Activated CD4-positive, alpha-beta T cell treated with anti-CD3 and anti-CD28 coated beads, Interleukin-2, amount 10 ng/mL, durations not matched to agents 7 days and 5 days (primary cell): ENCODE results near the gene PMS1. TPM values are rescaled to one million over a fixed set of nuclear protein-coding genes. Genes with fewer than 3 reads are reported as not detected.

ENCODE experiments used
- CTCF ChIA-PET: fragments of 350-600 bp; sonication (Branson Sonifier 250); formaldehyde crosslinking; loops from one replicate; lab custom pipeline; 2021; ENCODE audit warnings: antibody characterized with exemption; lab: Charles Lee
- POLR2A ChIA-PET: fragments of 350-600 bp; sonication (Branson Sonifier 250); formaldehyde crosslinking; loops from one replicate; lab custom pipeline; 2021; ENCODE audit warnings: antibody characterized with exemption; lab: Charles Lee
- DNase-seq: peaks from one replicate; pipeline ENCODE4 v3.0.0-alpha.2; 2020
- H3K27ac Mint-ChIP-seq: one replicate; pipeline ENCODE4 v1.8.0; 2021; ENCODE audit warnings: mild to moderate bottlenecking, moderate library complexity, mixed read lengths
- H3K27me3 Mint-ChIP-seq: one replicate; pipeline ENCODE4 v1.8.0; 2021; ENCODE audit warnings: mixed read lengths
- H3K36me3 Mint-ChIP-seq: one replicate; pipeline ENCODE4 v1.8.0; 2021; ENCODE audit warnings: low read depth, mixed read lengths
- H3K4me1 Mint-ChIP-seq: one replicate; pipeline ENCODE4 v1.8.0; 2021; ENCODE audit warnings: mixed read lengths
- H3K4me3 Mint-ChIP-seq: one replicate; pipeline ENCODE4 v1.8.0; 2021; ENCODE audit warnings: mild to moderate bottlenecking, moderate library complexity, mixed read lengths
- H3K9me3 Mint-ChIP-seq: one replicate; pipeline ENCODE4 v1.8.0; 2021; ENCODE audit warnings: mixed read lengths
- total RNA-seq, 2 experiments: library from RNA; stranded (reverse); gene quantifications; one replicate each; pipeline ENCODE4 v1.2.3, GENCODE V29; 2021

PMS1 gene
- total RNA-seq, 2 experiments from 2014 or later = 26.7 to 35.0 TPM

DNA sequence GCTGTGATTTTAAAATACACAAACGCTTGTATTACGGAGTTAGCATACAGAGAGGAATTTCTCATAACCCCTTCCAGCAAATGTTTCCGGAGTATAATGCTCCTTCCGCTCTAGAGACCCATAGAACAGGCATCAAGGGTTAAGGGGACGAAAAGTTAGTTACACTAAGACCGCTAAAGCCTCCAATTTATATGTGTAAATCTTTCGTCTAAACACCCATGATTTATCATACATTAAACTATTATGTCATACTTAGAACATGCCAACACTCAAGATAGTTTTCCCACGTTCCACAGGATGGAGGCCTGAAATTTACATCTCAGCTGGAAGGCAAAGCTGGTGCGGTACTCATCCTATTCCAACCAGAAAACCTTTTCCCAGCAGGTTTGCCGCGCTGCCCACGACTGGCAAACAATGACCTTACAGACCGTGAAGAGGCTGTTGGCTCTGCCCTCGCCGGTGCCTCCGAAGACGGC lies 761 bp upstream of the PMS1 start:
- Mint-ChIP-seq H3K27me3 (no peaks in the 10 kb centered on the region), H3K9me3 (no peaks in the 10 kb centered on the region), H3K4me1 (peaks cover 51% of the 10 kb centered on the region), H3K27ac (peak overlapping the region; percentile 98), H3K4me3 (peak overlapping the region; percentile 96), H3K36me3 (peaks cover 63% of the 10 kb centered on the region)
- ChIA-PET POLR2A (no interaction called here), CTCF (interaction anchor here (0.9 to 2.8 kb wide), 5 partner anchors 11 to 122 kb away, joined by 3 to 12 read pairs (median 5); partner anchors contain the start of genes ASNSD1 and OSGEPL1)
- DNase-seq = peak; percentile 18

DNA sequence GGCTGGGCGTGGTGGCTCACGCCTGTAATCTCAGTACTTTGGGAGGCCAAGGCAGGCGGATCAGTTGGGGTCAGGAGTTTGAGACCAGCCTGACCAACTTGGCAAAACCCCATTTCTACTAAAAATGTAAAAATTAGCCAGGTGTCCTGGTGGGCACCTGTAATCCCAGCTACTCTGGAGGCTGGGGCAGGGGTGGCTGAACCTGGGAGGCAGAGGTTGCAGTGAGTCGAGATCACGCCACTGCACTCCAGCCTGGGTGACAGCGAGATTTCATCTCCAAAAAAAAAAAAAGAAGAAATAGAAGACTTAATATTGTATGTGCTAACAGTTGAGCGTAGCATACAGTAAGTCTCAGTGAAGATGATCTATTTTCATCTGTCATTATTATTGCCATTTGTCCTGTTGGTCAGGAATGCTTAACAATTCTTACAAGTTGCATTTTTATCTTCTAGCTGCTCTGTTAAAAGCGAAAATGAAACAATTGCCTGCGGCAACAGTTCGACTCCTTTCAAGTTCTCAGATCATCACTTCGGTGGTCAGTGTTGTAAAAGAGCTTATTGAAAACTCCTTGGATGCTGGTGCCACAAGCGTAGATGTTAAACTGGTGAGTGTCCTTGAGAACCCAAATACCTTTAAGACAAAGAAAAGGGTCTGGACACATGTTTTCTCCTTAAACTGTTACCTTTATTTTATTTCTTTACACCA lies 7.2 kb downstream of the PMS1 start:
- H3K27ac Mint-ChIP-seq = peak overlapping the region; percentile 82
- peak; percentile 11 for DNase-seq
- no peaks in the 10 kb centered on the region for H3K27me3 Mint-ChIP-seq
- H3K4me3 Mint-ChIP-seq = peak overlapping the region; percentile 44
- H3K36me3 Mint-ChIP-seq = peaks cover 38% of the 10 kb centered on the region
- POLR2A ChIA-PET = no interaction called here
- CTCF ChIA-PET = interaction anchor here (0.7 to 1.6 kb wide), 5 partner anchors 11 to 279 kb away, joined by 3 to 4 read pairs (median 3); partner anchors contain the start of gene OSGEPL1
- H3K9me3 Mint-ChIP-seq = no peaks in the 10 kb centered on the region
- peaks cover 20% of the 10 kb centered on the region for H3K4me1 Mint-ChIP-seq

DNA sequence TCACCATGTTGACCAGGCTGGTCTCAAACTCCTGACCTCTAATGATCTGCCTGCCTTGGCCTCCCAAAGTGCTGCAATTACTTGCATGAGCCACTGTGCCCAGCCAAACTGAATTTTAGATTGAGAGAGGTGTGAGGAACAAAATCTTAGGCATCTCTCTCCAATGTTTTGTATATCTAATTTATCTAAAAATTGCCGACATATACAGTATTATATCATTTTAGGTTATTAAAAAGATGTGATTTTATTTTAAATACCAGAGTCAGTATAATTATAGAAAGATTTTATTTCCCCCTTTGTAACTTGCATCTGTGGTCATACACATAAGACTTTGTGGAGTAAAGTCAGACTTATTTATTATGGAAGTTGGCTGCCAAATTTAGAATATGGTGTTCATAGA lies 10.1 kb downstream of the PMS1 start:
- Mint-ChIP-seq H3K36me3 (peaks cover 39% of the 10 kb centered on the region), H3K27ac (no peak overlapping the region), H3K4me3 (no peak overlapping the region), H3K27me3 (no peaks in the 10 kb centered on the region), H3K4me1 (peaks cover 18% of the 10 kb centered on the region), H3K9me3 (no peaks in the 10 kb centered on the region)
- POLR2A ChIA-PET = no interaction called here
- CTCF ChIA-PET = no interaction called here
- no peak for DNase-seq

DNA sequence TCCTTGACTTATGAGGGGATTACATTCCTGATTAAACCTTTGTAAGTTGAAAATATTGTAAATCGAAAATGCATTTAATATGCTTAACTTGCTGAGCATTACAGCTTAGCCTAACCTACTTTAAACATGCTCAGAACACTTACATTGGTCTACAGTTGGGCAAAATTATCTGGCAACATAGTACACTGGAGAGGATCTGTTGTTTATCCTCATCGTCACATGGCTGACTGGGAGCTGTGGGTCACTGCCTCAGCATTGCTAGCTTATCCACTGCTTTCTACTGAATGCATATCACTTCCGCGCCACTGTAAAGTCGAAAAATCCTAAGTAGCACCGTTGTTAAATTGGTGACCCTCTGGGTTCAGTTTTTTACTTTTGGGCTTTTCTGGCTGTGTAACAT lies 13.7 kb downstream of the PMS1 start:
- CTCF ChIA-PET = interaction anchor here (0.6 to 0.7 kb wide), 2 partner anchors 139 to 370 kb away, joined by 3 to 4 read pairs; no protein-coding TSS in a partner anchor
- POLR2A ChIA-PET = no interaction called here
- peaks cover 4% of the 10 kb centered on the region for H3K4me1 Mint-ChIP-seq

DNA sequence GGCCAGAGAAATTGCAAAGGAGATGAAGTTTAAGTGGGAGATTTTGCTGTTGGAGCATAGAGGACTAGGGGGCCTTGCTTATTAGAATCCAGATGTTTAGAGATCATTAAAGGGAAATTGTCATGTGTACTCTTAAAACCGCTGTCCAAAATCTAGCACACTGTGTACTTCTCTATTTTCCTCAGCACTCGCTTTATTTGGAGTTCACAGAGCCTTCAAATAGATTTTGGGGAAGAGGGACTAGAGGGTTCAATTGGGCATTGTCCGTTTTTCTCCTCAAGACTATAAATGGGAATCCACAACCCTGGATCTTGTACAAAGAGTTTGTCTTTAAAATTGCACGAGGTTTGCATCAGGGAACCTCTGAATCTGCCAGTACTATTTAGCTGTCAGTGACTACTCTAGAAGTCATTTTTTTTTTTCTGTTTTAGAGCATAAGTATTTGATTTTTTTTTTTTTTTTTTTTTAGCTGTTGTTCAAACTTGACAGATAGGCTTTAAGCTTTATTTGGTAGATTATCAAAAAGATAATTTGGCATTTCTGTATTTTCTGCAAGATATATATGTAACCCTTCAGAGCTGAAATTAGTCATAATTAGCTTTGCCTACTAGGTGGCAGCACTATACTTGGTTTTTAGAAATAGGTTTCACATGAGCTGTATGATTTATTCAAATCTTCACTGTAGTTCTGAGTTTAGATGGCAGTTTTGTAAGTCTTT lies 14.2 kb downstream of the PMS1 start:
- CTCF ChIA-PET = interaction anchor here (0.6 to 1.0 kb wide), 4 partner anchors 11 to 371 kb away, joined by 3 to 5 read pairs (median 4); partner anchors contain the start of genes ORMDL1 and PMS1
- Mint-ChIP-seq H3K27ac (no peak overlapping the region), H3K36me3 (peaks cover 21% of the 10 kb centered on the region), H3K27me3 (no peaks in the 10 kb centered on the region), H3K9me3 (no peaks in the 10 kb centered on the region), H3K4me3 (no peak overlapping the region), H3K4me1 (peaks cover 4% of the 10 kb centered on the region)
- POLR2A ChIA-PET = no interaction called here
- no peak for DNase-seq

More for the DNA sequence above, 13.7 kb downstream of the PMS1 start:
- Mint-ChIP-seq H3K4me3 (no peak overlapping the region), H3K27ac (no peak overlapping the region), H3K36me3 (peaks cover 25% of the 10 kb centered on the region), H3K9me3 (no peaks in the 10 kb centered on the region), H3K27me3 (no peaks in the 10 kb centered on the region)
- DNase-seq = no peak

DNA sequence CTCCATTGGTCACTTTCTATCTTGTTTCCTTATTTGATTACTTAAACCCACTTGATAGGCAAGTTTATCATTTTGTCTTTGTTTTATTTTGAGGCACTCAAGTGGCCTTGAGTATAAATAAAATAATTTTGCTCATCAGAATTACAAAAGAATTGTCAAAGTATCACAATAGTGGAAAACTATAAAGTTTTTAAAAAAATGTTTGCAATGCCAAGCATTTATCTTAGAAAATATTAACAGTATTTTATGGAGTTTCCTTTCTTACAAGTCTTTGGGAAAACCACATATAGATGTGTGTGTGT lies 14.7 kb downstream of the PMS1 start:
- no peak for DNase-seq
- Mint-ChIP-seq H3K4me3 (no peak overlapping the region), H3K4me1 (peaks cover 4% of the 10 kb centered on the region), H3K36me3 (peaks cover 19% of the 10 kb centered on the region), H3K9me3 (no peaks in the 10 kb centered on the region), H3K27me3 (no peaks in the 10 kb centered on the region), H3K27ac (no peak overlapping the region)
- POLR2A ChIA-PET = no interaction called here
- CTCF ChIA-PET = interaction anchor here (0.7 to 1.0 kb wide), 2 partner anchors 10 to 15 kb away, joined by 3 to 5 read pairs; partner anchors contain the start of genes ORMDL1 and PMS1

DNA sequence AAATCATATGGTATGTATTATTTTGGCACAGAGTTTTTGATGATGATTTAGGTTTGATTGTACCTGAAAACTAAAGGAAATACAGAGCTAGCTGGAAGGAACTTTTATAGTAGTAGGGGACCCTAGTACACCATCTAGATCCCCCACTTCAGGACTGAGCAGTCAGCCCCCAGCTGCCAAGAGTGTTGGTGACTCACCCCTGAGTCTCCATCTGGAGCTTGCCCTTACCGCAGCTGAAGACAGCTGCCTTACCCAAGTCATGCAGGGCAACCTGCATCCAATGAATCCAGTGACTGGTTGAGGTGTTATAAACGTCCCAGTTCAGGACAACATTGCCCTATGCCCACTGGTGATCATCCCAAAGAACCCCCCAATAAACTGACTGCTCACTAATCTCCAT lies 15.3 kb downstream of the PMS1 start:
- ChIA-PET POLR2A (no interaction called here), CTCF (no interaction called here)
- H3K27ac Mint-ChIP-seq = no peak overlapping the region
- no peaks in the 10 kb centered on the region for H3K9me3 Mint-ChIP-seq
- H3K36me3 Mint-ChIP-seq = peaks cover 16% of the 10 kb centered on the region
- H3K4me3 Mint-ChIP-seq = no peak overlapping the region
- DNase-seq = no peak
- H3K27me3 Mint-ChIP-seq = no peaks in the 10 kb centered on the region
- H3K4me1 Mint-ChIP-seq = peaks cover 4% of the 10 kb centered on the region

DNA sequence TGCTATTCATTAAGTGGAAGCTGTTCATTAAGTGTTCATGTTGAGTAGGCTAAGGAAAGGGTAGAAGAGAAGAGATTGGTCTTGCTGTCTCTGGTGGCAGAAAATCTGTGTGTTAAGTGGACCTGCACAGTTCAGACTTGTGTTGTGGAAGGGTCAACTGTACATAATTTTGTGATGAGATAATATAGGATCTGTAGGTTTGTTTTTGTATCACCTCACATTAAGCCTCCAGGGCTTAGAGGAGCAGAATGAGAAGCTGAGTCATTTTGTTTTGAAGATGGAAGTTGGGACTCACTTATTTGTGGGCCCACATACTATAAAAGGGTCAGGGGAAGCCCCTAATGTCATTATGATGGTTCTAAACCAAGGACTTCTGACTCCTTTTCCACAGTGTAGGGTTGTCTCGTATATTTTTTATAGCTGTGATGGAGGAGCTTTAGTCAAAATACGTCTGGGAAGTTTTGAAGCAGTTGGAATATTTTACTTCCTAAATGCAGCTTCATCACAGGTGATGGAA lies 18.2 kb downstream of the PMS1 start:
- H3K4me3 Mint-ChIP-seq = no peak overlapping the region
- H3K4me1 Mint-ChIP-seq = peaks cover 4% of the 10 kb centered on the region
- no peak for DNase-seq
- H3K36me3 Mint-ChIP-seq = peaks cover 12% of the 10 kb centered on the region
- POLR2A ChIA-PET = no interaction called here
- H3K27me3 Mint-ChIP-seq = no peaks in the 10 kb centered on the region
- no peaks in the 10 kb centered on the region for H3K9me3 Mint-ChIP-seq
- H3K27ac Mint-ChIP-seq = no peak overlapping the region
- CTCF ChIA-PET = interaction anchor here (1.2 to 1.7 kb wide), 2 partner anchors 11 to 19 kb away, joined by 4 to 6 read pairs; partner anchors contain the start of genes ORMDL1 and PMS1

DNA sequence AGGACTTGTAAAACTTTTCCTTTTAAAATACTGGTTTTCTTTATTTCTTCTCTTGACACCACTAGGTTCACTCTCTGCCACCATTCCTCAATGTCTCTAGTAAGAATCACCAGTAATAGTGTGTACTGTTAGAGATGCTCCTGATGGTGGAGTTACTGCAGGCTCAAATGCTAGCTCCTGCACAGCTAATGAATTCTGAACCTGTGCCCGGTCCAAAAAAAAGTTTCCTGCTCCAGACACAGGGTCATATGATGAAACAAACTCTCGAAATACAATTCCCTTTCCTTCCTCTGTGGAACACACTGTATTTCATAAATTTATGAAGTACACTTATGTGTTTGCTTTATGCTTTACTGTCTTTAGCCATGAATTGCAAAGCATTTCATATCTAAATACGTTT lies 19.2 kb downstream of the PMS1 start:
- ChIA-PET POLR2A (no interaction called here), CTCF (interaction anchor here (1.7 kb wide), 1 partner anchor 20 kb away, joined by 6 read pairs; the partner anchor contains the start of genes ORMDL1 and PMS1)
- Mint-ChIP-seq H3K4me3 (no peak overlapping the region), H3K27me3 (no peaks in the 10 kb centered on the region), H3K4me1 (no peaks in the 10 kb centered on the region), H3K9me3 (no peaks in the 10 kb centered on the region), H3K36me3 (peaks cover 8% of the 10 kb centered on the region), H3K27ac (no peak overlapping the region)
- DNase-seq = no peak

DNA sequence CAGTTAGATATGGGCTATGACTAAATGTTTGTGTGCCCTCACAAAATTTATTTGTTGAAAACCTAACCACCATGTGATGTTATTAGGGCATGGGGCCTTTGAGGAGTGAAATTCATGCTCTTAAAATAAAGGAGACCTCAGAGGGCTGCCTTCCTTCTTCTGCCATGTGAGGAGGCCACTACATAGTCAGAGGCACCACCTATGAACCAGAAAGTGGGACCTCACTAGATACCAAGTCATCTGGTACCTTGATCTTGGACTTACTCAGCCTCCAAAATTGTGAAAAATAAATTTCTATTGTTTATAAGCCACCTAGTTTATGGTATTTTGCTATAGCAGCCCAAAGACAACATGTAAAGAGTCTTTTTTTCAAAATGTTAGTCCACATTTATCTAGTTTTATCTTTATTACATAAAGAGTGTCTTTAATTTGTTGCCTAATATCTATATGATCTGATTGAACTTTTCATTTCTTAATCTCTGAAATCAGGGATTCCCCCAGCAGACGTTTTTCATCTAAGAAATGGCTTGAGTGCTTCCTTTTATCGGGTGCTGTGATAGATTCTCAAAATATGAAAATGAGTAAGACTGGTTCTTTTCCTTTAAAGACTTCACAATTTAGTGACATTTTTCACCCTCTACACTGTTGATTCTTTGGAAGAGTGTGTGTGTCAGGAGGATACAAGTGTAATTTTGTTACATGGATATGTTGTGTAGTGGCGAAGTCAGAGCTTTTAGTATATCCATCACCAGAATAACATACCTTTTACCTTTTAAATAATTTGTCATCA lies 34.2 kb downstream of the PMS1 start:
- DNase-seq = no peak
- ChIA-PET CTCF (no interaction called here), POLR2A (no interaction called here)
- Mint-ChIP-seq H3K27ac (no peak overlapping the region), H3K4me1 (no peaks in the 10 kb centered on the region), H3K9me3 (no peaks in the 10 kb centered on the region), H3K36me3 (peaks cover 23% of the 10 kb centered on the region), H3K4me3 (no peak overlapping the region), H3K27me3 (no peaks in the 10 kb centered on the region)

DNA sequence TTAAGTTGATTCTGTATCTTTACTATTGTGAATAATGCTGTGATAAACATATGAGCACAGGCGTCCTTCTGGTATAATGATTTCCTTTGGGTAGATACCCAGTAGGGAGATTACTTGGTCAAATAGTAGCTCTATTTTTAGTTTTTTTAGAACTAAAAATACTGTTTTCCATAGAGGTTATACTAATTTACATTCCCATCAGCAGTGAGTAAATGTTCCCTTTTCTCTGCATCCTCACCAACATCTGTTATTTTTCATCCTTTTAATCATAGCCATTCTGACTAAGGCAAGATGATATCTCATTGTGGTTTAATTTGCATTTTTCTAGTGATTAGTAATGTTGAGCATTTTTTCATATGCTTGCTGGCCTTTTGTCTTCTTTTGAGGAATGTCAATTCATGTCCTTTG lies 35.1 kb downstream of the PMS1 start:
- POLR2A ChIA-PET = no interaction called here
- Mint-ChIP-seq H3K27ac (no peak overlapping the region), H3K27me3 (no peaks in the 10 kb centered on the region), H3K4me1 (no peaks in the 10 kb centered on the region), H3K9me3 (no peaks in the 10 kb centered on the region), H3K4me3 (no peak overlapping the region), H3K36me3 (peaks cover 23% of the 10 kb centered on the region)
- CTCF ChIA-PET = no interaction called here
- DNase-seq = no peak

DNA sequence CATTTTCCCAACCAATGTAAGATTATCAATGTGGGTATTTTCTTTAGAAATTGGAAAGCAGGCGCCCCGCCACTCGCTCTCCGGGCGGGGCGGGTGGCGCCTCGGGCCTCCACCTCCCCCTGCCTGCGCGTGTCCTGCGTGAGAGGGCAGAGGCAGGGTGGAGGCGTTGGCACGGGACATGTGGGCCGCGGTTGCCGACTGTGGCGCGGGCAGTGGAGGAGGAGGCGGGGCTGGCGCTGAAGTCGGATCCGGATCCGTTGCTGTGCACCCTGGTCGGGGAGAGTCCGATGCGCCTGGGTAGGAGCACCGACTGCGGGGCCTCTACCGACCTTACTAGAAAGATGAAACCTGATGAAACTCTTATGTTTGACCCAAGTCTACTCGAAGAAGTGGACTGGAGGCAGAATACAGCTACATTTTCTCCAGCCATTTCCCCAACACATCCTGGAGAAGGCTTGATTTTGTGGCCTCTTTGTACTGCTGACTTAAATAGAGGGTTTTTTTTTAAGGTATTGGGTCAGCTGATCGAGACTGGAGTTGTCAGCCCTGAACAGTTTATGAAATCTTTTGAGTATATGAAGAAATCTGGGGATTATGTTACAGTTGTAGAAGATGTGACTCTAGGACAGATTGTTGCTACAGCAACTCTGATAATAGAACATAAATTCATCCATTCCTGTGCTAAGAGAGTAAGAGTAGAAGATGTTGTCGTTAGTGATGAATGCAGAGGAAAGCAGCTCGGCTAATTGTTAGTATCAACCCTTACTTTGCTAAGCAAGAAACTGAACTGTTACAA lies 37.9 kb downstream of the PMS1 start:
- Mint-ChIP-seq H3K9me3 (no peaks in the 10 kb centered on the region), H3K36me3 (peaks cover 15% of the 10 kb centered on the region), H3K4me3 (no peak overlapping the region), H3K27me3 (no peaks in the 10 kb centered on the region), H3K4me1 (no peaks in the 10 kb centered on the region), H3K27ac (no peak overlapping the region)
- ChIA-PET POLR2A (no interaction called here), CTCF (no interaction called here)
- no peak for DNase-seq
